GM18951 (cell line): ENCODE data around the gene AAGAB.

ENCODE experiments used
- POLR2A ChIP-seq: IDR thresholded peaks from 4 replicates; pipeline ENCODE4 v1.6.1; 2011; ENCODE audit warnings: mild to moderate bottlenecking; ENCODE audit not compliant: insufficient read length, insufficient read depth; ENCODE audit errors: extremely low read depth
- in situ Hi-C: fragments of 300-500 bp; cut with MboI; formaldehyde crosslinking; loops from one replicate; pipeline ENCODE4 v1.12.0; 2022; ENCODE audit warnings: low sequenced_read_pairs, mixed read lengths, inconsistent platforms; ENCODE audit not compliant: unreplicated experiment

Gene AAGAB

GRCh38 chr15:67242708-67243111, 11.8 kb downstream of the AAGAB start:
- in situ Hi-C loops: no loop called here
- no peak for TF ChIP-seq POLR2A

- in situ Hi-C loops: no loop called here
- TF ChIP-seq POLR2A: no peak
Measured at GRCh38 chr15:67241132-67241855, 13.2 kb downstream of the AAGAB start.

- in situ Hi-C loops: no loop called here
- TF ChIP-seq POLR2A: no peak
Measured at GRCh38 chr15:67240235-67241131, 14.0 kb downstream of the AAGAB start.

GRCh38 chr15:67232591-67232990, 21.9 kb downstream of the AAGAB start:
- in situ Hi-C loops: no loop called here
- TF ChIP-seq POLR2A: no peak

- in situ Hi-C loops: no loop called here
- no peak for TF ChIP-seq POLR2A
Measured at GRCh38 chr15:67230504-67230903, 24.0 kb downstream of the AAGAB start.

GRCh38 chr15:67228286-67228685, 26.2 kb downstream of the AAGAB start:
- in situ Hi-C loops: no loop called here
- TF ChIP-seq POLR2A: no peak

GRCh38 chr15:67227846-67228245, 26.6 kb downstream of the AAGAB start:
- no peak for TF ChIP-seq POLR2A
- in situ Hi-C loops: no loop called here

GRCh38 chr15:67227431-67227830, 27.0 kb downstream of the AAGAB start:
- in situ Hi-C loops: no loop called here
- no peak for TF ChIP-seq POLR2A

- in situ Hi-C loops: no loop called here
- no peak for TF ChIP-seq POLR2A
Measured at GRCh38 chr15:67225336-67225735, 29.1 kb downstream of the AAGAB start.

- in situ Hi-C loops: no loop called here
- no peak for TF ChIP-seq POLR2A
Measured at GRCh38 chr15:67224889-67225288, 29.6 kb downstream of the AAGAB start.

- in situ Hi-C loops: no loop called here
- no peak for TF ChIP-seq POLR2A
Measured at GRCh38 chr15:67219288-67219687, 35.2 kb downstream of the AAGAB start.

- no peak for TF ChIP-seq POLR2A
- in situ Hi-C loops: no loop called here
Measured at GRCh38 chr15:67218428-67218827, 36.0 kb downstream of the AAGAB start.

GRCh38 chr15:67216859-67217258, 37.6 kb downstream of the AAGAB start:
- no peak for TF ChIP-seq POLR2A
- in situ Hi-C loops: no loop called here

GRCh38 chr15:67215102-67215501, 39.4 kb downstream of the AAGAB start:
- no peak for TF ChIP-seq POLR2A
- in situ Hi-C loops: no loop called here

- in situ Hi-C loops: no loop called here
- no peak for TF ChIP-seq POLR2A
Measured at GRCh38 chr15:67212684-67213367, 41.6 kb downstream of the AAGAB start.
